Lower leg skin (tissue), 3 donors: ENCODE data around the gene PRPSAP2.

Experiments
- POLR2A ChIP-seq, 2 donors: fragments of 450-650 bp; IDR thresholded peaks; one replicate each; pipeline ENCODE4 v1.6.1; 2016 to 2017; ENCODE audit warnings: antibody characterized with exemption in 2 of 2, mild to moderate bottlenecking in 1 of 2, moderate library complexity in 1 of 2
- TF ChIP-seq, protein P1 (sequence below), 3 donors: fragments of 450-650 bp; IDR thresholded peaks; one replicate each; pipeline ENCODE4 v1.5.1; 2016; ENCODE audit warnings: antibody characterized with exemption in 3 of 3, mild to moderate bottlenecking in 3 of 3, moderate library complexity in 2 of 3

DNA sequence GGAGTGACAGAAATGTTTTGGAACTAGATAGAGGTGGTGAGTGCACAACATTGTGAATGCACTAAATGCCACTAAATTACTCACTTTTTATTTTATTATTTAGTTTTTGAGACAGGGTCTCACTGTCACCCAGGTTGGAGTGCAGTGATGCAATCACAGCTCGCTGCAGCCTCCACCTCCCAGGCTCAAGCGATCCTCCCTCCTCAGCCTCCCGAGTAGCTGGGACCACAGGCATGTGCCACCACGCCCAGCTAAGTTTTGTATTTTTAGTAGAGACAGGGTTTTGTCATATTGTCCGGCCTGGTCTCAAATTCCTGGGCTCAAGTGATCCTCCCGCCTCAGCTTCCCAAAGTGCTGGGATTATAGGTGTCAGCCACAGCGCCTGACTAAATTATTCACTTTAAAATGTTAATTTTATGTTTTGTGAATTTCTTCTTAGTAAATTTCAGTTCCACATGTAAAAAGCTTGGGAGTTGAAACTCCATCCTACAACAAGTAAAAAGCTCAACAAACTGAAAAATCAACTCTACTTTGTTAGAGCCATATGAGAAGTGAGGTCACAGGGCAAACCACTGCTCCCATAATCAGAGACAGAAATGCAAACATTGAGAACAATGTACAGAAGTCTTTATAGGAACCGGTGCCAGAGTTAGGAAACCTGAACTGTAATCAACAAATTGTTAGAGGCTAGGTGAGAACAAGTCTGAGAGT, 80.2 kb downstream of the PRPSAP2 start:
- TF ChIP-seq, protein P1, sequence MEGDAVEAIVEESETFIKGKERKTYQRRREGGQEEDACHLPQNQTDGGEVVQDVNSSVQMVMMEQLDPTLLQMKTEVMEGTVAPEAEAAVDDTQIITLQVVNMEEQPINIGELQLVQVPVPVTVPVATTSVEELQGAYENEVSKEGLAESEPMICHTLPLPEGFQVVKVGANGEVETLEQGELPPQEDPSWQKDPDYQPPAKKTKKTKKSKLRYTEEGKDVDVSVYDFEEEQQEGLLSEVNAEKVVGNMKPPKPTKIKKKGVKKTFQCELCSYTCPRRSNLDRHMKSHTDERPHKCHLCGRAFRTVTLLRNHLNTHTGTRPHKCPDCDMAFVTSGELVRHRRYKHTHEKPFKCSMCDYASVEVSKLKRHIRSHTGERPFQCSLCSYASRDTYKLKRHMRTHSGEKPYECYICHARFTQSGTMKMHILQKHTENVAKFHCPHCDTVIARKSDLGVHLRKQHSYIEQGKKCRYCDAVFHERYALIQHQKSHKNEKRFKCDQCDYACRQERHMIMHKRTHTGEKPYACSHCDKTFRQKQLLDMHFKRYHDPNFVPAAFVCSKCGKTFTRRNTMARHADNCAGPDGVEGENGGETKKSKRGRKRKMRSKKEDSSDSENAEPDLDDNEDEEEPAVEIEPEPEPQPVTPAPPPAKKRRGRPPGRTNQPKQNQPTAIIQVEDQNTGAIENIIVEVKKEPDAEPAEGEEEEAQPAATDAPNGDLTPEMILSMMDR (IDR thresholded peaks at IDR 0.05) = no peak
- no peak for TF ChIP-seq POLR2A (IDR thresholded peaks at IDR 0.05)
